Subcutaneous adipose tissue (tissue), 4 donors: Measurements from ENCODE around the gene SPRR5. TPM values are rescaled to one million over a fixed set of nuclear protein-coding genes. Genes with fewer than 3 reads are reported as not detected.

ENCODE experiments used
- total RNA-seq, 4 donors: library from RNA; depleted of rRNA; stranded (reverse); fragments of >200 nt; gene quantifications; one replicate each; pipeline ENCODE4 v1.1.0, GENCODE V29; 2016
- TF ChIP-seq, protein P1 (sequence below): fragments of 450-650 bp; IDR thresholded peaks from one replicate; pipeline ENCODE4 v1.5.1; 2016; ENCODE audit warnings: low read depth, mild to moderate bottlenecking, control low read depth, antibody characterized with exemption, moderate library complexity

Gene SPRR5
- total RNA-seq, 4 donors from 2014 or later: not detected

DNA sequence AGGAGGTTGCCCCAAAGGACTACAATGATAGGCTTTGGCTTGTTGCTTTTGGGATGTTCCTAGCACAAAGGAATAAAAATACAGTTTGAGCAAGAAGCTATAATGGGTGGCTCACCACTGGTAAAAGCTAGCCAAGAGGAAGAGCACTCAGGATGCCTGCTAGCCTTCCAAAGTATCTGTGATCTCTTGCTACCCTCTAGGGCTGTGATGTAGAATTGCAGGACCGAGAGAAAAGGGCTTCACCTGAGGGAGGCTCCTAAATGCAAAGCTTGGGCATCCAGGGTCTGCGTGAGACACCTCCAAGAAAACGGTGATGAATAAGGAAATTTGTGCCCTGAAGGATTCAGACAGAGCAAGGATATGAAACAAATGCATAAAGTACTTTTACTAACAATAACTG lies 20.9 kb upstream of the SPRR5 start:
- TF ChIP-seq, protein P1, sequence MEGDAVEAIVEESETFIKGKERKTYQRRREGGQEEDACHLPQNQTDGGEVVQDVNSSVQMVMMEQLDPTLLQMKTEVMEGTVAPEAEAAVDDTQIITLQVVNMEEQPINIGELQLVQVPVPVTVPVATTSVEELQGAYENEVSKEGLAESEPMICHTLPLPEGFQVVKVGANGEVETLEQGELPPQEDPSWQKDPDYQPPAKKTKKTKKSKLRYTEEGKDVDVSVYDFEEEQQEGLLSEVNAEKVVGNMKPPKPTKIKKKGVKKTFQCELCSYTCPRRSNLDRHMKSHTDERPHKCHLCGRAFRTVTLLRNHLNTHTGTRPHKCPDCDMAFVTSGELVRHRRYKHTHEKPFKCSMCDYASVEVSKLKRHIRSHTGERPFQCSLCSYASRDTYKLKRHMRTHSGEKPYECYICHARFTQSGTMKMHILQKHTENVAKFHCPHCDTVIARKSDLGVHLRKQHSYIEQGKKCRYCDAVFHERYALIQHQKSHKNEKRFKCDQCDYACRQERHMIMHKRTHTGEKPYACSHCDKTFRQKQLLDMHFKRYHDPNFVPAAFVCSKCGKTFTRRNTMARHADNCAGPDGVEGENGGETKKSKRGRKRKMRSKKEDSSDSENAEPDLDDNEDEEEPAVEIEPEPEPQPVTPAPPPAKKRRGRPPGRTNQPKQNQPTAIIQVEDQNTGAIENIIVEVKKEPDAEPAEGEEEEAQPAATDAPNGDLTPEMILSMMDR: no peak

DNA sequence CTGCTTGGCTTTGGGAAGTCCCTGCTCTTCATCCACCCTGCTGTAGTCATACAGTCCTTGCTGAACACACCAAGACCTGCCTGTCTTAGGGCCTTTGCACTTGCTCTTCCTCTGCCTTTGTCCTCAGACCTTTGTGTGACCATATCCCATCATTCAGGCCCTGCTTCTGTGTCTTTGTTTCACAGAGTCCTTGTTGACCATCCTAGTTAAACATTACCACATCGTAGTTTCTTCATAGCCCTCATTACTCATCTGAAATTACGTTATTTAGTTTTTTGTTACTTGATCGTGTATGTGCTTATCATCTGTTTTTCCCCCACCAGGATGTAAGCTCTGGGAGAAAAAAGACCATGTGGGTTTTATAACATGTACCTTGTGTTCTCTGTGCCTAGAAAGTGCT lies 18.3 kb upstream of the SPRR5 start:
- TF ChIP-seq, protein P1: no peak

DNA sequence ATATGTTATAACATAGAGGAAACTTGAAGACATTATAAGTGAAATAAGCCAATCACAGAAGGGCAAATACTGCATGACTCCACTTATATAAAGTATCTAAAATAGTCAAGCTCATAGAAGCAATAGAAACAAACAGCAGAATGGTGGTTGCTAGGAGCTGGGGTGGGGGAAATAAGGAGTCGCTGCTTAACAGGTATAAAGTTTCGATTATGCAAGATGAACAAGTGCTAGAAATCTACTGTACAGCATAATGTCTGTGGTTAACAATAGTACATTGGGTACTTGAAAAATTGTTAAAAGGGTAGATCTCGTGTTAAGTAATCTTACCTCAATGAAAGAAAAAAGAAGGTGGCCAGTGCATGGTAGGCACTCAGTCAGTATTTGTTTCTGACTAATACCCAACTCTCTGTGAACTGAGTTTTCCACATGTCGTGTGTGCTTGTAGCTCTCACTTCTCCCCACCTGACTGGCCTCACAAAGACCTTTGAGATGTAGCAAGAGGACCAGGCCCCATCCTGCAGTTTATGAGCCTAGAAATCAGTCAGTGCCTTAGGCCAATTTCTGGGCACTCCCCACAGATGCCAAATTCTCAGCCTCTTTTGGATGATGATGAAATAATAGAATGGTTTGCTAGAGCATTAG lies 14.7 kb upstream of the SPRR5 start:
- TF ChIP-seq, protein P1: no peak

DNA sequence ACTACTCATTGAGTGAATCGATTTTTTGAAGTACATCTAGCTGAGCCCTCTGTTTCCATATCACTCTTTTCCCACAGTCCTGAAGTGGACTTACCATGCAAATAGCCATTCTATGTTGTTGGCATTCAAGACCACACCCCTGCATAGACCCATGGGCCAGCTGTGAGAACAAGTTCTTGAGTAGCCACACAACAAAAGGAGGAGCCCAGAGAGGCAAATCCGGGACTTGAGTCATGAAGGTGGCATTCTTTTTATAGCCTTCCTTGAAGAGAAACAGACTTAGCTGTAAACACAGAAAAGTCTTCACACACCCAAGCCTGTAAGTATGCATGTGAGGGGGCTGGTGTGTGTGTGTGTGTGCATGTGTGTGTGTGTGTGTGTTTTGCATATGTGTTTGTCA lies 13.8 kb upstream of the SPRR5 start:
- TF ChIP-seq, protein P1: no peak

DNA sequence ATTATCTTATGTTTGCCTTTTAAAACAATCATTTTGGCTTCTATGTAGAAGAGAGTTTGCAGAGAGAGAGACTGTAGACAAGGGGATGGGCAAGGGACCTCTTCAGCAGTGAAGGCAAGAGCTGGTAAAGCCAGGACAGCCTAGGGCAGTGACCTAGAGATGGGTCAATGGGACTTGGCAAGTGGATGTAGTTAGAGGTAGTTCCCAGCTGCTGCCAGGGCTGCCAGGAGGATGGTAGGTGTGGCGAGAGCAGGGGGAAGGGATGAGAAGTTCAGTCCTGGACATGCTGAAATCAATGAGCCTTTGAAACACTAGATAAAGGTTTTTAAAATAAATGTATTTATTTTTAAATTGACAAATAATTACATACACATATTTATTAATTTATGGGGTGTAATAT lies 6.4 kb upstream of the SPRR5 start:
- TF ChIP-seq, protein P1: no peak

DNA sequence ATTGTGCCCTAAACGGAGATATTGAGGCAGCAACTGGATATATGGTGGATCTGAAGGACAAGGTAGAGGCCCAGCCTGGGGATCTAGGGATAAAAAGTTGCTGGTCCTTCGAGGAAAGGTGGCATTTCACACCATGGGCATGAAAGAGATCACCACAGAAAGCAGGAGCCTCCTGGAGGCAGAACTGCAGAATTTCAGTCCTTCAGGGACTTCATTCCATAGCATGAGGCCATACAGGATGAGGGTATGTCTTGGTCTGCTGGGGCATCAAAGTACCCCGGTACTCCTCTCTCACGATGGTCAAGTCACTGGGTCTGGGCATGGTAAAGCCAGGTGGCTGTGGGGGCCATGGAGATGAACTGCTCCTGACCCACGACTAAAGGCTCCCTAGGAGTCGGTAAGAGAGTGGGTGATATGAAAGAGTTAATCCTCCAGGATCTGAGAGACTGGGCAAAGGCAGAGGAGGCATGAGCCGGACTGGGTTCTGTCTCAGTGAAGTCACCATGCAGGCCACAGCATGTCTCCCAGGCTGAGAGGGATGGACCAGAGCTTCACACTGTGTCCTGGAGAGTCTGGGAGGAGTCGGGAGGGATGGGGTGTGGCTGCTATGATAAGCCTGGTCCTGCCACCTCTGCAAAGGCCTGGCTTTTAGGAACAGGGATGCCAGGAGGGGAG lies 5.8 kb upstream of the SPRR5 start:
- TF ChIP-seq, protein P1: no peak

DNA sequence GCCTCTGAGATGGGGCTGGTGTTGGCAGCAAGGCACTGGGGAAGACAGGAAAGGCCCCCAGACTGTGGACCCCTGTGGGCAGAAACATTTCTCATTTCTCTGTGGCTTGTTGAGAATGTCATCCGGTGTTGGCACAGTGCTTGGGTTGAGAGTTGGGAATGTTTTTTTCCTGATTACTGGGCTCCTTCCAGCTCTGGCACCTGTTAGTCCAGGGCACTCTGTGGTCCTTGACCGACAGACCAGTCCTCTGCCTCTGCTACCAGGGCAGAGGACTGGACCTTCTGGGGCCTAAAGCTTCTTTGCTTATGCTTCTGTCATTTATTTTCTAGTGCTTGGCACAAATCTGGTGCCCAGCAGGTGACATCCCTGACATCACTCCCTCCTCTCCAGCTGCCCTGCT lies 4.8 kb upstream of the SPRR5 start:
- TF ChIP-seq, protein P1: no peak
